AG04449 (cell line): ENCODE data around the gene PCDHB3.
"Not testable (repeated sequence)": the region's sequence is repeated elsewhere in the genome, so short reads cannot be mapped to it uniquely, and the experiment has no call there.

Experiments used
- CTCF ChIA-PET: fragments of 350-600 bp; formaldehyde crosslinking; extraction: SDS; loops from one replicate; lab custom pipeline; 2021; ENCODE audit warnings: antibody characterized with exemption; lab: Yijun Ruan, JAX
- POLR2A ChIA-PET: fragments of 400-600, 350-600 bp; formaldehyde crosslinking; extraction: SDS; loops from one replicate; lab custom pipeline; 2020; ENCODE audit warnings: antibody characterized with exemption, inconsistent platforms; lab: Yijun Ruan, JAX
- DNase-seq: peaks from one replicate; pipeline ENCODE4 v3.0.0-alpha.2; 2010; ENCODE audit warnings: low read depth, low spot score
- H3K4me3 ChIP-seq: 2 replicates; pipeline ENCODE4 v1.5.1; 2011; ENCODE audit warnings: low read depth, mild to moderate bottlenecking, control low read depth, low read length
- TF ChIP-seq, protein P1 (sequence below): IDR thresholded peaks from one replicate; pipeline ENCODE4 v1.5.1; 2011; ENCODE audit warnings: mild to moderate bottlenecking, moderate library complexity, low read length, control low read depth, inconsistent platforms; ENCODE audit not compliant: insufficient read depth; ENCODE audit errors: missing control alignments

Gene PCDHB3

DNA sequence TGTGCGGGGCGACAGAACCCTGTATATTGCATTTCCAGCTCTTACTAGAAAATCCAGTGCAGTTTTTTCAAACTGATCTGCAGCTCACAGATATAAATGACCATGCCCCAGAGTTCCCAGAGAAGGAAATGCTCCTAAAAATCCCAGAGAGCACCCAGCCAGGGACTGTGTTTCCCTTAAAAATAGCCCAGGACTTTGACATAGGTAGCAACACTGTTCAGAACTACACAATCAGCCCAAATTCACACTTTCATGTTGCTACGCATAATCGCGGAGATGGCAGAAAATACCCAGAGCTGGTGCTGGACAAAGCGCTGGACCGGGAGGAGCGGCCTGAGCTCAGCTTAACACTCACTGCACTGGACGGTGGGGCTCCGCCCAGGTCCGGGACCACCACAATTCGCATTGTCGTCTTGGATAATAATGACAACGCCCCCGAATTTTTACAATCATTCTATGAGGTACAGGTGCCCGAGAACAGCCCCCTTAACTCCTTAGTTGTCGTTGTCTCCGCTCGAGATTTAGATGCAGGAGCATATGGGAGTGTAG is 35.5 kb downstream of the PCDHB3 start:
- no peak overlapping the region for H3K4me3 ChIP-seq
- ChIA-PET POLR2A (no interaction called here), CTCF (interaction anchor here (0.7 to 1.0 kb wide), 2 partner anchors 23 to 428 kb away, joined by 3 read pairs; no protein-coding TSS in a partner anchor)
- TF ChIP-seq, protein P1, sequence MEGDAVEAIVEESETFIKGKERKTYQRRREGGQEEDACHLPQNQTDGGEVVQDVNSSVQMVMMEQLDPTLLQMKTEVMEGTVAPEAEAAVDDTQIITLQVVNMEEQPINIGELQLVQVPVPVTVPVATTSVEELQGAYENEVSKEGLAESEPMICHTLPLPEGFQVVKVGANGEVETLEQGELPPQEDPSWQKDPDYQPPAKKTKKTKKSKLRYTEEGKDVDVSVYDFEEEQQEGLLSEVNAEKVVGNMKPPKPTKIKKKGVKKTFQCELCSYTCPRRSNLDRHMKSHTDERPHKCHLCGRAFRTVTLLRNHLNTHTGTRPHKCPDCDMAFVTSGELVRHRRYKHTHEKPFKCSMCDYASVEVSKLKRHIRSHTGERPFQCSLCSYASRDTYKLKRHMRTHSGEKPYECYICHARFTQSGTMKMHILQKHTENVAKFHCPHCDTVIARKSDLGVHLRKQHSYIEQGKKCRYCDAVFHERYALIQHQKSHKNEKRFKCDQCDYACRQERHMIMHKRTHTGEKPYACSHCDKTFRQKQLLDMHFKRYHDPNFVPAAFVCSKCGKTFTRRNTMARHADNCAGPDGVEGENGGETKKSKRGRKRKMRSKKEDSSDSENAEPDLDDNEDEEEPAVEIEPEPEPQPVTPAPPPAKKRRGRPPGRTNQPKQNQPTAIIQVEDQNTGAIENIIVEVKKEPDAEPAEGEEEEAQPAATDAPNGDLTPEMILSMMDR: no peak
- DNase-seq: no peak

DNA sequence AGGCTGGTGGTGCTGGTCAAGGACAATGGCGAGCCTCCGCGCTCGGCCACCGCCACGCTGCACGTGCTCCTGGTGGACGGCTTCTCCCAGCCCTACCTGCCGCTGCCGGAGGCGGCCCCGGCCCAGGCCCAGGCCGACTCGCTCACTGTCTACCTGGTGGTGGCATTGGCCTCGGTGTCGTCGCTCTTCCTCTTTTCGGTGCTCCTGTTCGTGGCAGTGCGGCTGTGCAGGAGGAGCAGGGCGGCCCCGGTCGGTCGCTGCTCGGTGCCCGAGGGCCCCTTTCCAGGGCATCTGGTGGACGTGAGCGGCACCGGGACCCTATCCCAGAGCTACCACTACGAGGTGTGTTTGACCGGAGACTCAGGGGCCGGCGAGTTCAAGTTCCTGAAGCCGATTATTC is 37.1 kb downstream of the PCDHB3 start:
- H3K4me3 ChIP-seq, POLR2A ChIA-PET, DNase-seq, CTCF ChIA-PET: not testable (repeated sequence)

DNA sequence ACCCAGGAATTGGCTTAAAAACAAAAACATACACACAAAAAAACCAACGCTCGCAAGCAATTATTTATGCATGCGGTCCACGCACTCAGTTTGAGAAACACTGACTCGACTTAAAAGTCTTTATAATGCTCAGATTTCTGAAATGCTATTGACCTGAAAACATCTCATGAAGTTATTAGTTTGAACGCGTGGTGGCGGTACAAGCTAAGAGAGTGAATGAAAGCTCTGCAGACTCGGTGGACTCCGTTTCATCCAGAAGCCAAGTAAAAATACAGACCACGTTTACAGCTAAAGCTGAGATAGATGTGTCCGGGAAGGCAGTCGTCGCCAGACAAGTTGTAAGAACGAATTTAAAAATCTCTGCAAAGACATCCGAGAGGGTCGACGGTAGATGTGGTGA is 49.5 kb downstream of the PCDHB3 start, which contains the start of gene PCDHB6:
Gene PCDHB6, plus strand, starts transcription at position 246 of the 400 bp plus-strand sequence. CDS start 201 bp downstream, outside the sequence.
- CTCF ChIA-PET: interaction anchor here (1.0 to 1.9 kb wide), 4 partner anchors 23 to 417 kb away, joined by 5 to 10 read pairs (median 6); partner anchors contain the start of gene PCDHB7
- H3K4me3 ChIP-seq: no peak within 1 kb of the TSS; the same call in 1 of the 2 replicates
- POLR2A ChIA-PET: no interaction called here
- no peak for DNase-seq
- TF ChIP-seq, protein P1: no peak

DNA sequence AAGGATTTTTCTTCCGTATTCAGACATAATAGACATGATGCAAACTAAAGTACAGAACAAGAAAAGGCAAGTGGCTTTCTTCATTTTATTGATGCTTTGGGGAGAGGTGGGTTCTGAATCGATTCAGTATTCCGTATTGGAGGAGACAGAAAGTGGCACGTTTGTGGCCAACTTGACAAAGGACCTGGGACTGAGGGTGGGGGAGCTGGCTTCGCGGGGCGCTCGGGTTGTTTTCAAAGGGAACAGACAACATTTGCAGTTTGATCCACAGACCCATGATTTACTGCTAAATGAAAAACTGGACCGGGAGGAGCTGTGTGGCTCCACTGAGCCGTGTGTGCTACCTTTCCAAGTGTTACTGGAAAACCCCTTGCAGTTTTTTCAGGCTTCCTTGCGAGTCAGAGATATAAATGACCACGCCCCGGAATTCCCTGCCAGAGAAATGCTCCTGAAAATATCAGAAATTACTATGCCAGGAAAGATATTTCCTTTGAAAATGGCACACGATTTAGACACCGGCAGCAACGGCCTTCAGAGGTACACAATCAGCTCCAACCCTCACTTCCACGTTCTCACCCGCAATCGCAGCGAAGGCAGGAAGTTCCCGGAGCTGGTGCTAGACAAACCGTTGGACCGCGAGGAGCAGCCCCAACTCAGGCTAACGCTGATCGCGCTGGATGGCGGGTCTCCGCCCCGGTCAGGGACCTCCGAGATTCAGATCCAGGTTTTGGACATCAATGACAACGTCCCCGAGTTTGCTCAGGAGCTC is 50.1 kb downstream of the PCDHB3 start:
- H3K4me3 ChIP-seq: no peak overlapping the region; the same call in 1 of the 2 replicates
- no peak for DNase-seq
- ChIA-PET CTCF (interaction anchor here (1.0 to 1.9 kb wide), 4 partner anchors 22 to 417 kb away, joined by 5 to 10 read pairs (median 6); partner anchors contain the start of gene PCDHB7), POLR2A (no interaction called here)
- TF ChIP-seq, protein P1: no peak

DNA sequence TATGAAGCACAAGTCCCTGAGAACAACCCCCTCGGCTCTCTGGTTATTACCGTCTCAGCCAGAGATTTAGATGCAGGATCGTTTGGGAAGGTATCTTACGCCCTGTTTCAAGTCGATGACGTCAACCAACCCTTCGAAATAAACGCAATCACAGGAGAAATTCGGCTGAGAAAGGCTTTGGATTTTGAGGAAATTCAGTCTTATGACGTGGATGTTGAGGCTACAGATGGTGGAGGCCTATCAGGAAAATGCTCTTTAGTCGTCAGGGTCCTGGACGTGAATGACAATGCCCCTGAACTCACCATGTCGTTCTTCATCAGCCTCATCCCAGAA is 50.7 kb downstream of the PCDHB3 start:
- ChIA-PET POLR2A (no interaction called here), CTCF (interaction anchor here (1.3 to 1.9 kb wide), 2 partner anchors 413 to 416 kb away, joined by 7 to 10 read pairs; no protein-coding TSS in a partner anchor)
- DNase-seq: no peak
- no peak overlapping the region for H3K4me3 ChIP-seq
- TF ChIP-seq, protein P1: no peak

DNA sequence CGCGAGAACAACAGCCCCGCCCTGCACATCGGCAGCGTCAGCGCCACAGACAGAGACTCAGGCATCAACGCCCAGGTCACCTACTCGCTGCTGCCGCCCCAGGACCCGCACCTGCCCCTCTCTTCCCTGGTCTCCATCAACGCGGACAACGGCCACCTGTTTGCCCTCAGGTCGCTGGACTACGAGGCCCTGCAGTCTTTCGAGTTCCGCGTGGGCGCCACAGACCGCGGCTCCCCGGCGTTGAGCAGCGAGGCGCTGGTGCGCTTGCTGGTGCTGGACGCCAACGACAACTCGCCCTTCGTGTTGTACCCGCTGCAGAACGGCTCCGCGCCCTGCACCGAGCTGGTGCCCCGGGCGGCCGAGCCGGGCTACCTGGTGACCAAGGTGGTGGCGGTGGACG is 51.4 kb downstream of the PCDHB3 start:
- POLR2A ChIA-PET, CTCF ChIA-PET: not testable (repeated sequence)

DNA sequence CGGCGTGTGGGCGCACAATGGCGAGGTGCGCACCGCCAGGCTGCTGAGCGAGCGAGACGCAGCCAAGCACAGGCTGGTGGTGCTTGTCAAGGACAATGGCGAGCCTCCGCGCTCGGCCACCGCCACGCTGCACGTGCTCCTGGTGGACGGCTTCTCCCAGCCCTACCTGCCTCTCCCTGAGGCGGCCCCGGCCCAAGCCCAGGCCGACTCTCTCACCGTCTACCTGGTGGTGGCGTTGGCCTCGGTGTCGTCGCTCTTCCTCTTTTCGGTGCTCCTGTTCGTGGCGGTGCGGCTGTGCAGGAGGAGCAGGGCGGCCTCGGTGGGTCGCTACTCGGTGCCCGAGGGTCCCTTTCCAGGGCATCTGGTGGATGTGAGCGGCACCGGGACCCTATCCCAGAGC is 51.8 kb downstream of the PCDHB3 start:
- CTCF ChIA-PET, H3K4me3 ChIP-seq, DNase-seq, POLR2A ChIA-PET: not testable (repeated sequence)

More for the DNA sequence above, 51.4 kb downstream of the PCDHB3 start:
- not testable (repeated sequence) for H3K4me3 ChIP-seq, DNase-seq
